ENCODE data around the gene CDK5R2.

The CDK5R2 gene

DNA sequence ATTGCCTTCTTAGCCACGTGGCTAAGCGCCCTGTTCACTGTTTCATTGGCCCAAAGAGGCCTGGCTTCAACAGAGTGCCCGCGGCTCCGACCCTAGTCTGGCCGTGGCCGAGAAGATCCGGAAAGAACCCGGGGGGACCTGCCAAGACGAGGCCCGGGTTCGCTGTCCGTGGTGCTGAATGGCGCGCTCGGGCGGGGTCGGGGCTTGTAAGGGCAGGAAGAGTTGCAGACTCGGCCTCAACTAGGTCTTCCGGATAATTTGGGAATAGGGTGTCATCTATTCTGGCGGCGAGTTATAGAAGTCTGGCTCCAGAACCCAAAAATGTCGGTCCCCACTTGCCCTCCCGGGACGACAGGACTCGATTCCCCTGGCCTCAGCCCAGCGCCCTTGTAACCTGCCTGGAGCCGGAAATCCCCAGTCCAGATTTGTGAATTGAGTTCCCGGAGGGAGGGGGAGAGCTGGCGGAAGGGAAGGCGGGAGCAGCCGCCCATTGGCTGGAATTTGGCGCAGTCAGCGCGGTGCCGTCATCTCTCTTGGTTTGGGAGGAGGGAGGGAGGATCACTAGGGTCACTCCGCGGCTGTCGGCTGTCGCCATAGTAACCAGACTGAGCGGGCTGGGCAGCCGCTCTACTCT is 3.5 kb downstream of the CDK5R2 start:
- peak; percentile 90 for DNase-seq

DNA sequence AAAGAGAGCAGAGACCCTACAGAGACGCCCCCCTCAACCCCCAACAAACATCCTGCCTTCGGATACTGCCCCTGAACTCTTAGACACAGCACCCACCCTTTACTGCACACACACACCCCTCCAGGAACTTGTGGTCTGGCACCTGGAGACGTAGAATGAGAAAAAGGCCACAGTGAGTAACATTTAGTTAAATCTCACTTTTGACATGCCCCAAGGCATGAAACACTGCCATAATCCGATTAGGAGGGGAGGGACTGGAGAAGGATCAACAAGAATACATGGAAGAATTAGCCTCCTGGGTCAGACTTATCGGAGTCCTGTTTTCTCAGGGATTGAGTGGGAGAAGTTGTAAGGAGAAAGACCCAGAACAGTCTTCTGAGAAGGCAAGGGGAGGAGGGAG is 4.1 kb downstream of the CDK5R2 start:
- DNase-seq: no peak

DNA sequence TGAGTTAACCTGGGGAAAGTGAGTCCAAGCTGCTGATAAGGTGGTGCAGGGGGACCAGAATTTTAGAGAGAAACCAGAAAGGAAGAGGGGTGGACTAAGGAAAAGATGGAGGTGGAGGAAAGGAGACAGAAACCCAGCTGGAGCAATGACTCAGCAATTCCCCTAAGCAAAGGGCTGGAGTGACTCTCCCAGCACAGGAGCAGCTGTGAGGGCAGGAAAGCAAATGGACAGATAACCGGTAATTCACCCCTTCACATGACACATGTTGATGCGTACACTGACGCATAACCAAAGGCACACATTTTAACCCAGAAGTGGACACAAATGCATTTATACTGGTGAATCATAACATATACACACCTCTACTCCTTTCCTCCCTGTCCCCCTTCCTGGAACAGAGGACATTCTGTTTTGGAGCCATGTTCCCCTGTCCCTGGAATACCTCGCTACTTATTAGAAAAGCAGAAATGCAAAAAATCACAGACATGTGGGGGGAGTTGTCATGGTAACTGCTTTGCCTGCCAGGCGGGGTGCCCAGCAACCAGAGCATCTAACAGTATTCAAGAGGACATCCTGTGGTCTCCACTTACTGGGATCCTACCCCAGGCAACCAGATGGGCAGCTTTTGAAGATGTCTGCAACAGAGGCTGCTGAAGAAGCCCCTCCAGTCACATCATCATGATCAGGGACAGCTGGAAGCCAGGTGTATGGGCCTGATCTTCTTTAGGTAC is 4.7 kb downstream of the CDK5R2 start:
- peak; percentile 25 for DNase-seq

DNA sequence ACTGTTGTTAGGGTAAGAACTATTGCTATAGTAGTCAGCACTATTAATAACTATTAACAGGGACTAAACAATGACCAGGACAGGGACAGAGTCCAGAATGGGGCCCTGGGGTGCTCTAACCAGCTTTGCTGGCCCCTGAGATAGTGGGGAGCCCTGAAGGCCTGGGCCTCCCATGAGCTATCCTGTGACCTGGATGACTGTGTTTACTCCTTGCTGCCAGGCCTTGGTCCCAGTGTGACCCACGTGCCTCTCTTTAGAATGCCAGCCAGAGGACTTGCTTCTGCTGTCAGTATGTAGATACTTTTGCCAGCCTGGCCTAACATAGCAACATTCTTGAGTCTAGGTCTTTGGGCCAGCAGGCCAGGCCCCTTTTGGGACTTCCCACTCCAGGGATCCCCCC is 11.4 kb downstream of the CDK5R2 start:
- no peak for DNase-seq

DNA sequence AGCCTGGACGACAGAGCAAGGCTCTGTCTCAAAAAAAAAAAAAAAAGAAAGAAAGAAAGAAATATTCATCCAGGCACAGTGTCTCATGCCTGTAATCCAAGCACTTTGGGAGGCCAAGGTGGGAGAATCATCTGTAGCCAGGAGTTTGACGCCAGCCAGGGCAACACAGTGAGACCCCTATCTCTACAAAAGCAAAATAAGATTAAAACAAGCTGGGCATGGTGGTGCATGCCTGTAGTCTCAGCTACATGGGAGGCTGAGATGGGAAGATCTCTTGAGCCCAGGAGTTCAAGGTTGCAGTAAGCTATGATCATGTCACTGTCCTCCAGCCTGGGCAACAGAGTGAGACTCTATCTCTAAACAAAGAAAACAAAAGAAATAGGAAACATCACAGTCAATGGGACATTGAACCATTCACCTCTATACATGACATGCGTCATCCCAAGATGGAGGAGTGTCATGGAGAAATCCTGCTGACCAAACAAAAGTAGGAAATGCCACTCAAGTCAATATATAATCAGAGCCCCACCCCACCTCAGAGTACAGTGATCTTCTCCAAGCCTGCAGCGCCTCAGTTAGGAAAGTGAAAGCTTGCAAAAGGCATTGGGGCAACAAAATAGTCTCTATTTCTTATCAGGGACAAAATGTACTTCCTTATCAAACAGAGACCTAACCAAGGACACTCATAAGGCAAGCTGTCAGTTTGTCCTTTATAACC is 15.8 kb downstream of the CDK5R2 start:
- DNase-seq: no peak

DNA sequence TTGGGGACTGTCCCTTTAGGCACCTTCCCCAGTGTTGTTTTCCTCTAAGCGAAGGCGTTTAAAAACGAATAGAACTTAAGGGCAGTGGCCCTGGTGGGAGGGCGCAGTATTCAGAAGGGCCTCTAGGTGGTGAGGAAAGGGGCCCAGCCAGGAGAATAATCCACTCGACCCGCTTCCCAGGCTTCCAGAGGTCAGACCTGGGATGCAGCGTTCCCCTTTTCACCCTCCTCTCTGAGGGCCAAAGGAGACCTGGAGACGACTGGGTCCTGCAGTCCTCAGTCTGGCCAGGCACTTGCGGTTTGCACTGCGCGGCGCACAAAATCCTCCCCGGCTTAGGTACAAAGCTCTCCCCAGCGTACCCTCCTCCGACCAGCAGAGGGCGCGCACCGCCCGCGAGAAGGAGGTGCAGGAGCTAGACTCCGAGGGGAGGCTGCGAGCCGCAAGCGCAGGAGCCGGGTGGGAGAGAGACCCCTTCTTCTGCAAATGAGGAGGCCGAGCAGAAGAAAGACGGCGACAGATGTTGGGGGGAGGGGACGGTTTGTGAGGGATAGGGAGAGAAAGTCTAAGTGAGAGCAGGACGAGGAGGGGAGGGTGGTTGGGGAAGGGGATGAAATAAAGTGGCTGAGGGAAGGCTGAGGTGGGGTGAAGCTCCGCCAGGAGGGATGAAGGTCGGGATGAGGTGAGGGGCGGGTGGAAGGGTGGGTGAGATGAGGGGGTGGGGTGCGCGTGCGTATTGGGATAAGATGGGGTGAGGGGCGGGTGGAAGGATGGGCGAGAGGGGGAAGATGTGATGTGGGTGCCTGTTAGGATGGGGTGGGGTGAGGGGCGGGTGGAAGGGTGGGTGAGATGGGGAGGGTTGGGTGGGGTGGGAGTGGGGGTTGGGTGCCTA is 20.6 kb downstream of the CDK5R2 start:
- DNase-seq: peak; percentile 69

DNA sequence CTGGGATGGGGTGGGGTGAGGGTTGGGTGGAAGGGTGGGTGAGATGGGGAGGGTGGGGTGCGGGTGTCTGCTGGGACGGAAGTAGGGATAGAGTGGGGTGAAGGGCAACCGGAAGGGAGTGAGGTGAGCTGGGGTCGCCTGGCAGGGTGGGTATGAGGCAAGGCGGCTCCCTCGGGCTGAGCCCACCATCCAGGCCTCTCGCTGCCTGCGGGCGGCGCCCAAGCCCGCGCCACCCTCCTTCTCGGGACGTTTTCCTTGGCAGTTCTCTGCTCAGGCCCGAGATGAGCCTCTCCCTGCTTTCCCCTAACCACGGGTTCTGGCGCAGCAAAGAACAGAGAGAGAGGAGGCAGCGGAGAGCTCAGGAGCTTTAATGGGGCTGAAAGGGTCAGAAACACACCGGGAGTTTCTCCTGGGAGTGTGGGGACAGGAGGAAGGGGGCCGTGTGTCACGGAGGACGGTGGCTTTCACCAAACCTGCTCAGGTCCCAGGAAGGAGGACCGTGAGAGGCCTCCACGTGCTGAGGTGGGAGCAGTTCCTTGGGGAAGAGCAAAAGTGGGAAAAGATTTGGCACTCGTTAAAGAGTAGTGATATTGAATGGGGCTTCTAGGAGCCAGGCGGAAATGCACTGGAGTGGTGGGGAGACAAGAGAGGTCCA is 21.4 kb downstream of the CDK5R2 start:
- no peak for DNase-seq

DNA sequence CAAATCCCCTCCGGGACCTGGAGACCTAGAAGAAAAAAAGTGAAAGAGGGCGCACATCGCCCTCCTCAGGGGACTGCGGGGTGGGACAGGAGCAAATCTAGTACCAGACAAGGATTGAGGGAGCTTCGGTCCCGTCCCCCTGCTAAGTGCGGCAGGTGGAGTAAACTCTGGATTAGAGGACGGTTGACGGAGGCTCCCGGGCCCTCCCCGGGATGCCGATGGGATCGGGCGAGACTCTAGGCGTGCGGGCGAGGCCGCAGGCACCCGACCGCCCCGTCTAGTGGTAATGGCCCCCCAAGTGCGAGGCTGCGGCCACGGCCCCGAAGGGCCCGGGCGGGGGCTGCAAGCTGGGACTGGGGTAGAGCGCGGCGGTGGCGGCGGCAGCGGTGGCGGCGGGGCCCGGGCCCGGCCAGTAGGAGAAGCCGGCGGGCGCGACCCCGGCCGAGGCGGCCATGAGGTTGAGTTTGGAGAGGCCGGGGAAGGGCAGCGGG is 22.0 kb downstream of the CDK5R2 start:
- no peak for DNase-seq

DNA sequence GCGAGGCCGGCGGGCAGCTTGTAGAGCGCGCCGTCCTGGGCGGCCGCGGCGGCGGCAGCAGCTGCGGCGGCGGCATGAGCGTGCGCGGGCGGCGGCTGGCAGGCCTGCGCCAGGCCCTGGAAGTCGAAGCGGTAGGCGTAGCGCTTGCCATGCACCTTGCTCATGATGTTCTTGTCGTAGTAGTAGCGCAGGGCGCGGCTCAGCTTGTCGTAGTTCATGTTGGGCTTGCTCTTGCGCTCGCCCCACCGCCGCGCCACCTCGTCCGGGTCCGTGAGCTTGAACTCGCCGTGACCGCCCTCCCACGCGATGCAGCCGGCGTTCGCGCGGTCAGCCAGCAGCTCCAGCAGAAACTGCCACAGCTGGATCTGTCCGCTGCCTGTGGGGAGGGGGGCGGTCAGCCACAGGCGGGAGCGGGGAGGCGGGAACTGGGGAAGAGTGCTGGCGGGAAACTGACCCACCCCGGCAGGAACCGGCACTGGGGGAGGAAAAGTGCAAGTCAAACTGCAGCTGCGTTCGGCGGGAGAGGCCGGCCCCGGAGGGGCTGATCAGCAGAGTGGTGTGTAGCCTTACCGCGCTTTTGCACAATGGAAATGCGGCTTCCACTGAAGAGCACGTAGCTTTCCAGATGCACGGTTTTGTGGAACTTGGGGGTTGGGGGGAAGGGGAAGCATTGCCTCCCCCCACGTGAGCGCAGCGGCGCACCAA is 22.6 kb downstream of the CDK5R2 start:
- DNase-seq: no peak

DNA sequence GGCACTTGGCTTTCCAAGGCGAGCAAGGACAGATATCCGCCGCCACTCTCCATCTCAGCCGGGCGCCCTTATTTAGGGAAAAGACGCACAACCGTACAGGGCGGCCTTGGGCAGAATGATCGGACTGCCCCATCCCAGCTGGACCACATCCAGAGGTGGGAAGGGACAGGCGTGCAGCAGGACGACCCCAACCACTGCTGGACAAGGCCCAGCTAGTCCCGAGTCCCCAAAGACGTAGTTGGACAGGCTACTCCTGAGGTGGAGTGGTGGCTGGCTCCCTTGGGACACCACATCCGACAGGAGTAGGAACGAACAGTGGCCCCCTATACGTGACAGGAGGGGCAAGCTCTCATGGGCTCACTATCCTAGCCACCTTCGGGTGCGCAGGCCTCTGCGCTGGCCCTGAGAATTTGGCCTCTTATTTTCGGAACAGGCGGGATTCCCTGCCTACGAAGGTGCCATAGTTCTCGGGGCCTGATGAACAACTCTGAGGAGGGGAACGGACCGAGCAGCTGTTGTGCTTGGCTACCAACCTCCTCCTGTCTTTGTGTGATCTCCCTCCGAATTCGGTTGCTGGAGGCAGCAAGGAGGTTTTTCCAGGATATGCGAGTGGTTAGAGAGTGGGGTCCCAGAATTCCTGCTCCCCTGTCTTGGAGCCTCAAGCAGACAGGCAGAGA is 23.3 kb downstream of the CDK5R2 start:
- DNase-seq: no peak

DNA sequence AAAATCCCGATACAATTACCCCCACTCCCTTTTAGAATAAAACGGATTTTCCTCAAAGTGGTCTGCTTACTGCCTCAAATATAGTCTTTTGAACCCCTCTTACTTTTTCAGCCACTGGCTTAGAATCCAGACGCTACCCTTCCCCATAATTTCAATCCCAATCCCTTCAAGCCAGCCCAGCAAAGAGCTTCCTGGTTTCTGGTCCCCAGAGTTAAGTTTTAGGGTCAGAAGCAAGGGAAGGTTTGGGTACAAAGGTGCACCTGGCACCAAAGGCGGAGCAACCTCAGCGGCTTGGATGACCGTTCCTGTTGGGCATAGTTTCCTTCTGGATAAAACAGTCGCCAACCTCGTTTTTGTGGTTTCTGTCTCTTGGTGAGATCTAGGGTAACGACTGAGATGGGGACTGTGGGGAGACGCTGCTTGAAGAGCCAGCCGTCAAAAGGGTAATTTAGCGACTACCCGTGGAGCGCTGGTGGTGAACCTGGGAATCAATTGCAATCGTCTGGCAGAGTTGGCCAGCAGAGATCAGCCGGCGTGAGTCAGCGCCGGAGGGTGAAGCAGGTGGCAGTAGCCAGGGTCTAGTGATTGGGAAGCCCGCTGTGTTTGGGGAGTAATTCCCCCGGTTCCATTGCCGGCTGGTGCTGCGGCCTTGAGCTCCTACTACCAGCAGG is 23.9 kb downstream of the CDK5R2 start:
- DNase-seq: no peak

DNA sequence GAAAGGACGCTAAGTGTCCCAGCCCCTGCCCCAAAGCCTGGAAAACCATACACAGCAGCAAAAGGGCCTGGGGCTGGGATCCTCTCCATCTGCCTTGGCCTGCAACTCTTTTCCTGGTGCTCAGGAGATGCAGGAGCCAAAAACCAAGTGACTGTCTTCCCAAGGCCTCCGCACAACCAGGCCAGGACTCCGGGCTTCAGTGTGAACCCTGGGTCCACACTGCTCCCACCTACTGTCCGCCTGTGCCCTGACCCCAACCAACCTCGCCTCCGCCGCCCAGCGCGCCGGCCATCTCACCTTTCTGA is 24.4 kb downstream of the CDK5R2 start:
- no peak for DNase-seq

DNA sequence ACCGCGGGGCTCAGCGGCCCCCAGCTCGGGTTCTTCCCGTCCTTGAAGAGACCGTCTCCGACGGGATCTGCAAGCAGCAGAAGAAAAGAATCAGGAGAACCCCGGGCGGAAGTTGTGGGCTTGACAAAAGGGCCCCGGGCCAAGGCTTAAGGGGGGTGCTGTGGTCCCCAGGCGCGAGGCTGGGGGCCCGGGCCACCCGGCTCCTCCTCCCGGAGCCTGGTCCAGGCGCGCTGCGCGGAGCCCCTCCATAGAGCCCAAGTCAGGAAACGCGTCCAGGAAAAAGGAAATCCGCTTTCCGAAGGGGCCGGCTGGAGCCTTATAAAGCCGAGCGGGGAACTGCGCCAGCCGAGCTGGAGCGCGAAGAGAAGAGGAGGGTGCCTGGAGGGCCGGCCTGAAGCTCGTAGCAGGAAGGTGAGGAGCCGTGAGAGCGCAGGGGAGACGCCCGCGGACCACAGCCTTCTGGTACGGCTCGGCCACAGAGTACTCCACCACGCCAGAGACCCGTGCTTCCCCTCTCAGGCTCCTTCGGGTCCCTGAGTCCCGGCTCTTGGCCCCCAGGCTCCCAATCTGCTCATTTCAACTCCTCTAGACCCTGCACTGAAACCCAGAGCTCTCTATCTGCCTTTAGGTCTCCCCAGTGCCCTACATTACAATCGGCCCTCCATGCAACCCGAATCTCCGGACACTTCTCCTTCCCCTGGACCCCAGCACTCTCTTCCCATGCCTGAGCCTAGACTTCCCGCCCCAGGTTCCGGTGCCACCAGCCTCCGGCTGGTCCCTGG is 25.0 kb downstream of the CDK5R2 start:
- DNase-seq: peak; percentile 10

DNA sequence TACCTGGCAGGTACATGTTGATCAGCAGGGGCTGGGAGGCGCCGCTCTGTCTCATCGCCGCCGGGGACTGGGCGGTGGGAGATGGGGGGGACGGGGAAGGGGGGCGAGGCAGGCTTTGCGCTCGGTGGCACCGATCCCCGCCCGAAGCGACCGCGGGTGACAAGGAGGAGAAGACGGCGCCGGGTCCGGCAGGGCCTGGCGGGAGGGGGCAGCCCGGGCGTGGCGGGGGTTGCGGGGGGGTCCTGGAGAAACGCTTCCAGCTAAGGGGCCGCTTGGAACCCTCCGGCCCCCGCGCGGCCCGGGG is 25.5 kb downstream of the CDK5R2 start, which contains the start of gene FEV:
Gene FEV (minus strand): TSS at position 164 of the 304 bp plus-strand sequence. CDS start 109 bp downstream, at position 55.
- DNase-seq: peak; percentile 24

DNA sequence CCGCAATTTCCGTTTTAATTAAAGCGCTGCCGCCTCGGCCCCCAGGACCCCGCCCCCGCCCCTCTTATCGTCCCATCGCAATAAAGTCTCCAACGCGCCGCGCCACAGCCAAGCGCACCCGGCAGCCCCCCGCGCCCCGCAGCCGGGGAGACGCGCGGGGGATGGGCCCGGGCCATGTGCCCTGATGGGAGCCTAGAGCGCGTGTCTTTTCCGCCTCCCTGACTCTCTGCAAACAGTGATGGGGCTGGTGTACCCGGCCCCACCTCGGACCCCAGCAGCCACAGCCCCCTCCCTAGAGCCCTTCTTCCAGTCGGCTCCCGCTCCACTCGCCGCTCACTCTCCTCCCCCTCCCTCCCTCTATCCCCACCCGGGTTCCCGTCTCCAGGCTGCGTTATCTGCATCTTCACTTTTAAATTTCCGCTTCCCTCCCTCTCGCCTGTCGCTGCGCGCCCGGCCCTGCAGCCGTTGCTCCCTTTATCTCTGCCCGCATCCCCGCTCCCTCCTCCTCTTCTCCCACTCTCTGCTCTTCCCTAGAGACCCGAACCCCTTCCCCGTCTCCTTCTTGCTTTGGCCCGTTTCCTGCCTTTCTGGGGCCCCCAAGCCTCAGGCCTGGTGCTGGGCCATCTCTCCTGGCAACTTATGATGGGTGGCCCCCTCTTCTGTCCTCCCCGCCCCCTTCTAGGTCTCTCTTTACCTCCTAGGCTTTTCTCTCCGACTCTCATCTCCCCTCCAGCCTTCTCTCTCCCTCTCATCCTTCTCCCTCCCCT is 26.0 kb downstream of the CDK5R2 start:
- peak; percentile 36 for DNase-seq

DNA sequence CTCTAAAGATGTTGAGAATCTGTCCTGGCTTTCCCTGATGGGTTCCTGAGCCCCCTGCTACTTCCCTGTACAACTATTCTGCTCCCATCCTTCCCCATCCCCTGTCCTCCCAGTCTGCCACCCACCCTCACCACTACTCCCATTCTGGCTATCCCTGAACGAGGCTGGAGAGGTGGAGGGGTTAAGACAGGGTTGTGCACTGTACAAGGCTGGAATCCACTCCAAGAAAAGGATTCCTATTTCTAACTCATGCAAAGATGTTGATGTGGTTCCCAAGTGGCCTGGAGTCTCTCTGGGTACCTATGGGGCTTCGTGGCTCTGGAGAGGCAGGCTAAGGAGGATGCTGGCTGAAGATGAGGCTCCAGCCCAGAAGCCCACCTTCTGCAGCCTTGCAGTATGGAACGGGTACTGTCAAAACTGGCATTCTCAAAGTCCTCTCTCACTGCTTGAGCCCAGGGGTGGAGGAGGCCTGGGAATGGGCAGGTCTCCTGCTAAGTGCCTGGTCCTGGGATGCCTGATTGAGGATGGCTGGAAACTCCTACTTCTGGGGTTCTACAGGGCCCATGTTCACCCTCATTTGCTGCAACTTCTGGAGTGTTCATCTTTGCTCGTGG is 26.8 kb downstream of the CDK5R2 start:
- no peak for DNase-seq

DNA sequence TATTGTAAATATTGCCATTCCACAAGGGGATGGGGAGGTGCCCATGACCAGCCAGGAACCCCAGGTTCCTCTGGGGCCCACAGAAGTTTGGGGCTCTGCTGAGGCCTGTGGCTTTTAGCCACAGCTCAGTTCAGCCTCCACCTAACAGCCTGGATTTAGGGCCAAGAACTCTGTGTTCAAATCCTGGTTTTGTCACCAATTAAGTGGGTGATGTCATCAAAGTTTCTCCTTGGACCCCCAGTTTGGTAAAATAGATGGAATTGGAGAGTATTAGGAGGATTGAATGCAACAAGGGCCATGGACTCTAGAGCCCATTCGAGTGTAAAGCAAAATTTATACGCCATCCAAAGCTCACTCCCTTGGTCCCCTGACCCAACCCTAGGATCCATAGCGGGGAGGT is 28.7 kb downstream of the CDK5R2 start:
- no peak for DNase-seq

DNA sequence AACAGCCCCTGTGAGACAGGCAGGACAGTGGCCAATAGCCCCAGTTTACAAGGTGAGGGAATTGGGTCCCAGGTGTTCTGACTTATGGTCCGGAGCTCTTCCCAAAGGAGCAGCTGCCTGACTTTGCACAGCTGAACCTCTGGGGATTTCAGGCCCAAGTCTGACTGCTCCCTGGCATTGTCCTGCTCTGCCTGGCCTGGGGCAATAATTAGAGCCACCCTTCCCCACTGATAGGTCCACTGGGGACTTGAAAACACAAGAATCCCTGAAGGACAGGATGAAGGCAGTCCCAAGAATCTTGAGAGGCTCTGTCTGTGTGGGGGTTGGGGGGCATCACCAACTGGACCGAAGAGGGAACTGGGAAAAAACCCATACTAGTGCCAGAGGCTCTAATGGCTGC is 29.2 kb downstream of the CDK5R2 start:
- DNase-seq: no peak

DNA sequence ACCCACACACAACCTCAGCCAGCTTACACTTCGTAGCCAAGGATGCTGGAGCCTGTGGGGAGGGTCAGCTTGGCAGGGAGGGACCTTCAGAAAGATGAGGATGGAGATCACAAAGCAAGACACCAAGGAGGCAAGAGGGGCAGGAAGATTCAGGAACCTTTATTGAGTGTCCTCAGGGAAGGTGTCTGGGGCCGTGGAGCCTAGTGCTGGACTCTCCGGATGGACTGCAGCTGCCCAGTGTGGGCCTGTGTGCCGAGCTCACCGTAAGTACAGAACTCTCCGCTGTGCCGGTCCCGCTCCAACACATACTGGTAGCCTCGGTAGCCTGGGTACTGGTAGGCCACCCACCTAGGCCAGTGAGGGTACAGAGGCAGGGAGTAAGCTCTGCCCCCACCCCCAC is 30.6 kb downstream of the CDK5R2 start:
- DNase-seq: no peak
